ENCODE measurements around the gene CCDC106.

CCDC106 gene

DNA sequence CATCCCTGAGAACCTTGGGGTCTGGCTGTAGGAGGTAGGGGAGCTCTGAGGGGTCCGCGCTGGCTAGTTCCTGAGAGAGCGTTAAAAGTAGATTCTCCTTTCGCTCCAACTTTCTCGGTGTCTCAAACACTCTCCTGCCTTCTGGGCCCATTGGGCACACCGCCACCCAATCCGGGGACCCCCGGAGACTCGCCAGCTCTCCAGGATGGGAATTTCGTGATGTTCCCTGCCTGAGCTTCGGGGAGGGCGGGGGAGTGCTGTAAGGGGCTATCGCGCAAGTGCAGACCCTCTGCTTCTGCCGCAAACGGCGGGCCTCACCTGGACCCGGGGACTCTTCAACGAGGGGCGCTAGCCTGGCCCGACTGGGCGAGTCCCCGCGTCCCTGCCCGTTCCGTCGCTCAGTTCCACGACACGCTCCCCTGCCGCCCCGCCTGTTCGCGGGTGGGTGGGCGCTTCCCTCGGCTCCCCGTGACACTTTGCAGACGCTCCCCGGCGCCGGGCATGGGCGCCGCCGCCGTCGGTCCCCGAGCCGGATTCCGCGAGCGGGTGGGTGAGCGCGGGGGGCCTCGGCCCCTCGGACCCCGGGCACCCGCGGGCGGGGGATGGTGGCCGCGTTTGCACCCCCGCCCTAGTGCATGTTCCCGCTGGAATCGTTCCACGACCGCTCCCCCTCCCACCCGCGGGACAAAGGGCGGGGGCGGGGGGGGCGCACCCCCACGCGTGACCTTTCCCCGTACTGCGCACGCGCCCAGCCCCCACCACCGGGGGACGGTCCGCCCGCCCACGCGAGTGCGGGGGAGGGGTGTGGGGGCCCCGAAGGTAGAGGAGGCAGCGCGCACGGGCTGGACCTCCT, at the start of gene CCDC106:
Gene CCDC106, plus strand, starts transcription at position 481 of the 853 bp plus-strand sequence. CDS start 835 bp downstream, outside the sequence.
- DNase-seq (ENCODE audit: low spot score): peak; percentile 67

- DNase-seq (ENCODE audit: low spot score): peak; percentile 93
These were observed 49.1 kb upstream of the CCDC106 start for GRCh38 chr19:55598719-55599467.

- DNase-seq (ENCODE audit: low spot score): peak; percentile 94
These were observed 48.6 kb upstream of the CCDC106 start, which contains the start of gene FIZ1 for GRCh38 chr19:55599468-55599841. TSS of gene FIZ1 (minus strand) at chr19:55599517. CDS start at chr19:55597865, 1,652 bp downstream.

- DNase-seq (ENCODE audit: low spot score): peak; percentile 78
These were observed 48.0 kb upstream of the CCDC106 start, which contains the start of gene ZNF524 for GRCh38 chr19:55599842-55600661. TSS of gene ZNF524 (plus strand) at chr19:55600288. CDS start at chr19:55602113, 1,825 bp downstream.

GRCh38 chr19:55600662-55601028, 47.4 kb upstream of the CCDC106 start:
- DNase-seq (ENCODE audit: low spot score): no peak

GRCh38 chr19:55601084-55601483, 46.9 kb upstream of the CCDC106 start:
- no peak for DNase-seq (ENCODE audit: low spot score)

DNA sequence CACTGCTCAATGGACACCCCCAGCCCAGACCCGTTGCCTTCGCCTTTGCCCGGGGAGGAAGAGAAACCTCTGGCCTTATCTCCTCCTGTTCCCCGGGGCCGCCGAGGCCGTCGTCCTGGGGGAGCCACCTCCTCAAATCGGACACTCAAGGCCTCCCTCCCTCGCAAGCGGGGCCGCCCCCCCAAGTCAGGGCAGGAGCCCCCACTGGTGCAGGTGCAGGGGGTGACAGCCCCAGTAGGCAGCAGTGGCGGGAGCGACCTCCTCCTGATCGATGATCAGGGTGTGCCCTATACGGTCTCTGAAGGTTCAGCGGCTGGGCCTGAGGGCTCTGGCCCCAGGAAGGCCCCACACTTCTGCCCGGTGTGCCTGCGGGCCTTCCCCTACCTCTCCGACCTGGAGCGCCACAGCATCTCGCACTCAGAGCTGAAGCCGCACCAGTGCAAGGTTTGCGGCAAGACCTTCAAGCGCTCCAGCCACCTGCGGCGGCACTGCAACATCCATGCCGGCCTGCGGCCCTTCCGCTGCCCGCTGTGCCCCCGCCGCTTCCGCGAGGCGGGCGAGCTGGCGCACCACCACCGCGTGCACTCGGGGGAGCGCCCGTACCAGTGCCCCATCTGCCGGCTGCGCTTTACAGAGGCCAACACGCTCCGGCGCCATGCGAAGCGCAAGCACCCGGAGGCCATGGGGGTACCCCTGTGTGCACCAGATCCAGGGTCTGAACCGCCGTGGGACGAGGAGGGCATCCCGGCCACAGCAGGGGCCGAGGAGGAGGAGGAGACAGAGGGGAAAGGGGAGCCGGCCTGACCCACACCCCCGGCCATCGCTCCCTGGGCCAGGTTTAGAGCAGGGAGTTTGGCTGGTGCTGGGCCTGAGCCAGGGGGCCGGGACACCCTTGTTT, 45.7 kb upstream of the CCDC106 start:
- no peak for DNase-seq (ENCODE audit: low spot score)

DNA sequence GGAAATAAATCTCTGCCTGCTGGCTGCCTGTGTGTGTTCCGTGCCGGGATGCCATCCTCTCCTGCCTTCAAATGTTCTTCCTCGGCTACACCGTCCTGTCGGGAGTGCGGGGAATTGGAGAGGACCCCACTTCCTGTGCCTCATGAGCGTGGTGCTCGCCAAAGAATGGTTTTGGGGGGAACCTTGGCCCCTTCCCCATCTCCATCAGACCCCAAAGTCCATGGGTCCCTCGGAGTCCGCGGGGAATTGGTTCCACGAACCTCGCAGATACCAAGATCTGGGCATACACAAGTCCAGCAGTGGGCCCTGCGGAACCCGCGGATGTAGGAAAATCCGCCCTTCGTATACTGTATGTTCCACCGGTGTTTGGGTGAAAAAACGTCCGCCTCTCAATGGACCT, 44.9 kb upstream of the CCDC106 start:
- DNase-seq (ENCODE audit: low spot score): no peak

GRCh38 chr19:55603581-55604292, 44.3 kb upstream of the CCDC106 start:
- DNase-seq (ENCODE audit: low spot score): no peak

- peak; percentile 99 for DNase-seq (ENCODE audit: low spot score)
These were observed 42.8 kb upstream of the CCDC106 start for GRCh38 chr19:55605207-55605636.

- DNase-seq (ENCODE audit: low spot score): peak; percentile 85
These were observed 42.2 kb upstream of the CCDC106 start, which contains the start of gene ZNF865 for GRCh38 chr19:55605637-55606470. TSS of gene ZNF865 (plus strand) at chr19:55605647. CDS start at chr19:55613619, 7,972 bp downstream.

DNA sequence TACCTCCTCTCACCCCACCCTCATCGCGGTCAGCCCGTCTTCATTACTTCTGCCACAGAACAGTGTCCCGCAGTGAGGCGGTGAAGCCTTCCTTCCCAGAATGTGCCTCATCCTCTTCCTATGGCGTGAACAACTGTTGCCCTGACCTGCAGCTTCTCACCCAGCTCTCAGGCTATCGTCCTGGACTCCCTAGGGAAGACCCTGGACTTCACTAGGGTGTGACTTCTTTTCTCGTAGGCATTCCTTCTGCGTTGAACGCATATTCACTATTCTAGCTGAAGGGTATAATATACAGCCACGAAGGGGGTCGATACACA, 41.6 kb upstream of the CCDC106 start:
- DNase-seq (ENCODE audit: low spot score): no peak

- DNase-seq (ENCODE audit: low spot score): no peak
These were observed 41.2 kb upstream of the CCDC106 start for GRCh38 chr19:55606817-55607216.

GRCh38 chr19:55609326-55609725, 38.7 kb upstream of the CCDC106 start:
- no peak for DNase-seq (ENCODE audit: low spot score)

DNA sequence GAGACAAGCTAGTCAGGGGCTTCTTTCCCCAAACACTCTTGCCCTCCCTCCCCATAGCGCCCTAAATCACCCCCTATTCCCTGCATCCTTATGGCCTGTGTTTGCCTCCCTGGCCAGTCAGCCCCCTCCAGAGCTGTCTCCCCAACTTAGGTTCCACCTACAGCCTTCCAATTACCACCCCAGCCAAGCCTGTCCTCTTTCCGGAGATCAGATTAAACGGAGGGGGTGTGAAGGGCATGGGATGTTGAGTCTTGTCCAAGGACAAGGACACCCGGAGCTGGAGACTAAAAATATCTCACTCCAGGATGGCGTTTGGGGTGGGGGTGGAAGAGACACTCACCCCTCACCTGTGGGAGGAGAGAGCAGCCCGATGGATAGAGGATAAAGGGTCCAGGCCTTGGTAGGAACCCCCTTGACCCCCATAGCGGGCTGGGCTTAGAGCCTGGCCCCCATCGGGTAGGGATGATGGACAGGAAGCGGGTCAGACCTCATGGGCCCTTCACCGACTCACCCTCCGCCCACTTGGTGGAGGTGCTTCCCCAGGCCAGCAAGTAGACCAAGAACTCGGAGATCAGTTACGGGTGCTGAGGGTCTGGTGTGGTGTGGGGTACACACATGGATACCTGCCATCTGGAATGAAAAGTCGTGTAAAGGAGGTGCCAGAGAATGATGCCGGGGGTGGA, 36.6 kb upstream of the CCDC106 start:
- no peak for DNase-seq (ENCODE audit: low spot score)

- DNase-seq (ENCODE audit: low spot score): no peak
These were observed 35.9 kb upstream of the CCDC106 start for GRCh38 chr19:55611983-55612645.

DNA sequence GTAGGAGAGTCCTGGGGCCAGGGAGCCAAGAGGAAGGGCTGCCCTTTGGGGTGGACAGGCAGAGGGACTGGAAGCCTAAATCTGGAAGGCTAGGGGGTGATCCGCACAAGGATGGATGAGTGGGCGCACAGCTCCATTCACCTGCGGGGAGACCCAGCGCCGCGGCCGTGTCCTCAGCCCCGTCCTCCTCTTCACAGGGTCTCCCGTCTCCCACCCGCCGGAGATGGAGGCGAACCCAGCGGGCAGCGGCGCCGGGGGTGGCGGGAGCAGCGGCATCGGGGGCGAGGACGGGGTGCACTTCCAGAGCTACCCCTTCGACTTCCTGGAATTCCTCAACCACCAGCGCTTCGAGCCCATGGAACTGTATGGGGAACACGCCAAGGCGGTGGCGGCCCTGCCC, 34.6 kb upstream of the CCDC106 start:
- no peak for DNase-seq (ENCODE audit: low spot score)

Data from AG08395 (cell line).